22Rv1 (cell line): ENCODE results near the gene ANO7.

Source experiments
- CTCF ChIP-seq: fragments of 450-650 bp; IDR thresholded peaks from 2 replicates; pipeline ENCODE4 v1.5.1; 2017; ENCODE audit warnings: mild to moderate bottlenecking
- ZFX ChIP-seq: fragments of 450-650 bp; IDR thresholded peaks from 2 replicates; pipeline ENCODE4 v1.6.1; 2017; ENCODE audit warnings: antibody characterized with exemption, borderline replicate concordance

GRCh38 chr2:241244368-241244767 is 55.9 kb downstream of the ANO7 start:
- no peak for TF ChIP-seq CTCF
- no peak for TF ChIP-seq ZFX
